ENCODE measurements around the gene GFM1. TPM values are rescaled to one million over a fixed set of nuclear protein-coding genes. Genes with fewer than 3 reads are reported as not detected.

The GFM1 gene
- total and polyA plus RNA-seq, 2 of the 13 experiments (the other 11 are each of a cell fraction or from before 2014, with no cell fraction given), result 10.5 to 59.0 TPM

DNA sequence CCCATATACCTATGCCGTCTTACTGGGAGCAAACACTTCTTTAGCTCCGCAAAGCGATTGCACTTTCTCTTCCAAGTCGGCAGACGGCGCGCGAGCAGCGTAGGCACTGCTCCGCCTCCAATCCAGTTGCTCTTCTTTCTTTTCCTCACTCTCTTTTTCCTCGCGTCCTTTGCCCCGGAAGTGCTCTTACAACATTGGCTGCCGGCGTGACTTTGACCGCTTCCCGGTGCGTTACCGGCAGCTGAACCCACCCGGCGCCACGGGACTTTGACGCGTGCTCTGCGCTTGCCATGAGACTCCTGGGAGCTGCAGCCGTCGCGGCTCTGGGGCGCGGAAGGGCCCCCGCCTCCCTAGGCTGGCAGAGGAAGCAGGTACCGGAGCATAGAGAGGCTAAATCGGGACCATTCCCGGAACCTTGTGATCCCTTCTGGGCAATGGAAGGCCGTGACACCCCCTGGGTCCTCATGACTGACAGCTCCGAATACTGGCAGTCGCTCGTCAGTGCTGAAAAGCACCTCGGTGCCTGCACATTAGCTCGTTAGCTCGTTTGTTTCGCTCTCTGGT is at the start of gene GFM1 (continued):
- TF ChIP-seq RFXANK (CRISPR knock-in tag; IDR thresholded peaks at IDR 0.05) (peak; percentile 66; the same call in 1 of the 2 replicates), HOXD1 (CRISPR knock-in tag; IDR thresholded peaks at IDR 0.05) (0 out of 2 replicates have a peak, but pooled peaks have one; percentile 38), ZNF564 (CRISPR knock-in tag; IDR thresholded peaks at IDR 0.05) (no peak; the same call in 1 of the 2 replicates), ZNF660 (CRISPR knock-in tag; IDR thresholded peaks at IDR 0.05; ENCODE audit: borderline replicate concordance, low read depth) (no peak), NFKB2 (CRISPR knock-in tag; IDR thresholded peaks at IDR 0.05; ENCODE audit: borderline replicate concordance) (peak; percentile 94; the same call in 1 of the 2 replicates), ZSCAN30 (CRISPR knock-in tag; IDR thresholded peaks at IDR 0.05) (no peak; the same call in 1 of the 2 replicates), PCBP1 (IDR thresholded peaks at IDR 0.05; ENCODE audit: borderline replicate concordance, low read depth, low read length) (0 out of 2 replicates have a peak, but pooled peaks have one; percentile 28), ZNF773 (CRISPR knock-in tag; IDR thresholded peaks at IDR 0.05; ENCODE audit: borderline replicate concordance) (no peak), HNRNPLL (IDR thresholded peaks at IDR 0.05; ENCODE audit: low read depth, low read length, poor library complexity, severe bottlenecking) (peak; percentile 78), ZNF468 (CRISPR knock-in tag; IDR thresholded peaks at IDR 0.05) (no peak), HOXA7 (CRISPR knock-in tag; IDR thresholded peaks at IDR 0.05) (no peak), KDM3A (CRISPR knock-in tag; IDR thresholded peaks at IDR 0.05; ENCODE audit: low read depth) (peak; percentile 98)
- TF ChIP-seq, protein P1, sequence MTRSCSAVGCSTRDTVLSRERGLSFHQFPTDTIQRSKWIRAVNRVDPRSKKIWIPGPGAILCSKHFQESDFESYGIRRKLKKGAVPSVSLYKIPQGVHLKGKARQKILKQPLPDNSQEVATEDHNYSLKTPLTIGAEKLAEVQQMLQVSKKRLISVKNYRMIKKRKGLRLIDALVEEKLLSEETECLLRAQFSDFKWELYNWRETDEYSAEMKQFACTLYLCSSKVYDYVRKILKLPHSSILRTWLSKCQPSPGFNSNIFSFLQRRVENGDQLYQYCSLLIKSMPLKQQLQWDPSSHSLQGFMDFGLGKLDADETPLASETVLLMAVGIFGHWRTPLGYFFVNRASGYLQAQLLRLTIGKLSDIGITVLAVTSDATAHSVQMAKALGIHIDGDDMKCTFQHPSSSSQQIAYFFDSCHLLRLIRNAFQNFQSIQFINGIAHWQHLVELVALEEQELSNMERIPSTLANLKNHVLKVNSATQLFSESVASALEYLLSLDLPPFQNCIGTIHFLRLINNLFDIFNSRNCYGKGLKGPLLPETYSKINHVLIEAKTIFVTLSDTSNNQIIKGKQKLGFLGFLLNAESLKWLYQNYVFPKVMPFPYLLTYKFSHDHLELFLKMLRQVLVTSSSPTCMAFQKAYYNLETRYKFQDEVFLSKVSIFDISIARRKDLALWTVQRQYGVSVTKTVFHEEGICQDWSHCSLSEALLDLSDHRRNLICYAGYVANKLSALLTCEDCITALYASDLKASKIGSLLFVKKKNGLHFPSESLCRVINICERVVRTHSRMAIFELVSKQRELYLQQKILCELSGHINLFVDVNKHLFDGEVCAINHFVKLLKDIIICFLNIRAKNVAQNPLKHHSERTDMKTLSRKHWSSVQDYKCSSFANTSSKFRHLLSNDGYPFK (CRISPR knock-in tag; IDR thresholded peaks at IDR 0.05; ENCODE audit: borderline replicate concordance), result peak; percentile 92
- TF ChIP-seq, protein P2, sequence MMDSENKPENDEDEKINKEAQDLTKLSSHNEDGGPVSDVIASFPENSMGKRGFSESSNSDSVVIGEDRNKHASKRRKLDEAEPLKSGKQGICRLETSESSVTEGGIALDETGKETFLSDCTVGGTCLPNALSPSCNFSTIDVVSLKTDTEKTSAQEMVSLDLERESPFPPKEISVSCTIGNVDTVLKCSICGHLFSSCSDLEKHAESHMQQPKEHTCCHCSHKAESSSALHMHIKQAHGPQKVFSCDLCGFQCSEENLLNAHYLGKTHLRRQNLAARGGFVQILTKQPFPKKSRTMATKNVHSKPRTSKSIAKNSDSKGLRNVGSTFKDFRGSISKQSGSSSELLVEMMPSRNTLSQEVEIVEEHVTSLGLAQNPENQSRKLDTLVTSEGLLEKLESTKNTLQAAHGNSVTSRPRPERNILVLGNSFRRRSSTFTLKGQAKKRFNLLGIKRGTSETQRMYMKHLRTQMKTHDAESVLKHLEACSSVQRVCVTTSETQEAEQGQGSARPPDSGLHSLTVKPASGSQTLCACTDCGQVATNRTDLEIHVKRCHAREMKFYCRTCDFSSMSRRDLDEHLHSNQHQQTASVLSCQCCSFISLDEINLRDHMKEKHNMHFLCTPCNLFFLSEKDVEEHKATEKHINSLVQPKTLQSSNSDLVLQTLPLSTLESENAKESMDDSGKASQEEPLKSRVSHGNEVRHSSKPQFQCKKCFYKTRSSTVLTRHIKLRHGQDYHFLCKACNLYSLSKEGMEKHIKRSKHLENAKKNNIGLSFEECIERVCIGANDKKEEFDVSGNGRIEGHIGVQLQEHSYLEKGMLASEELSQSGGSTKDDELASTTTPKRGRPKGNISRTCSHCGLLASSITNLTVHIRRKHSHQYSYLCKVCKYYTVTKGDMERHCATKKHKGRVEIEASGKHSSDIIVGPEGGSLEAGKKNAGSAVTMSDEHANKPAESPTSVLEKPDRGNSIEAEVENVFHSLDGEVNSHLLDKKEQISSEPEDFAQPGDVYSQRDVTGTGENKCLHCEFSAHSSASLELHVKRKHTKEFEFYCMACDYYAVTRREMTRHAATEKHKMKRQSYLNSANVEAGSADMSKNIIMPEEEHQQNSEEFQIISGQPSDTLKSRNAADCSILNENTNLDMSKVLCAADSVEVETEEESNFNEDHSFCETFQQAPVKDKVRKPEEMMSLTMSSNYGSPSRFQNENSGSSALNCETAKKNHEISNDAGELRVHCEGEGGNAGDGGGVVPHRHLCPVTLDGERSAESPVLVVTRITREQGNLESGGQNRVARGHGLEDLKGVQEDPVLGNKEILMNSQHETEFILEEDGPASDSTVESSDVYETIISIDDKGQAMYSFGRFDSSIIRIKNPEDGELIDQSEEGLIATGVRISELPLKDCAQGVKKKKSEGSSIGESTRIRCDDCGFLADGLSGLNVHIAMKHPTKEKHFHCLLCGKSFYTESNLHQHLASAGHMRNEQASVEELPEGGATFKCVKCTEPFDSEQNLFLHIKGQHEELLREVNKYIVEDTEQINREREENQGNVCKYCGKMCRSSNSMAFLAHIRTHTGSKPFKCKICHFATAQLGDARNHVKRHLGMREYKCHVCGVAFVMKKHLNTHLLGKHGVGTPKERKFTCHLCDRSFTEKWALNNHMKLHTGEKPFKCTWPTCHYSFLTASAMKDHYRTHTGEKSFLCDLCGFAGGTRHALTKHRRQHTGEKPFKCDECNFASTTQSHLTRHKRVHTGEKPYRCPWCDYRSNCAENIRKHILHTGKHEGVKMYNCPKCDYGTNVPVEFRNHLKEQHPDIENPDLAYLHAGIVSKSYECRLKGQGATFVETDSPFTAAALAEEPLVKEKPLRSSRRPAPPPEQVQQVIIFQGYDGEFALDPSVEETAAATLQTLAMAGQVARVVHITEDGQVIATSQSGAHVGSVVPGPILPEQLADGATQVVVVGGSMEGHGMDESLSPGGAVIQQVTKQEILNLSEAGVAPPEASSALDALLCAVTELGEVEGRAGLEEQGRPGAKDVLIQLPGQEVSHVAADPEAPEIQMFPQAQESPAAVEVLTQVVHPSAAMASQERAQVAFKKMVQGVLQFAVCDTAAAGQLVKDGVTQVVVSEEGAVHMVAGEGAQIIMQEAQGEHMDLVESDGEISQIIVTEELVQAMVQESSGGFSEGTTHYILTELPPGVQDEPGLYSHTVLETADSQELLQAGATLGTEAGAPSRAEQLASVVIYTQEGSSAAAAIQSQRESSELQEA (CRISPR knock-in tag; IDR thresholded peaks at IDR 0.05; ENCODE audit: not compliant biosample characterization), result peak; percentile 58
- TF ChIP-seq, protein P3, sequence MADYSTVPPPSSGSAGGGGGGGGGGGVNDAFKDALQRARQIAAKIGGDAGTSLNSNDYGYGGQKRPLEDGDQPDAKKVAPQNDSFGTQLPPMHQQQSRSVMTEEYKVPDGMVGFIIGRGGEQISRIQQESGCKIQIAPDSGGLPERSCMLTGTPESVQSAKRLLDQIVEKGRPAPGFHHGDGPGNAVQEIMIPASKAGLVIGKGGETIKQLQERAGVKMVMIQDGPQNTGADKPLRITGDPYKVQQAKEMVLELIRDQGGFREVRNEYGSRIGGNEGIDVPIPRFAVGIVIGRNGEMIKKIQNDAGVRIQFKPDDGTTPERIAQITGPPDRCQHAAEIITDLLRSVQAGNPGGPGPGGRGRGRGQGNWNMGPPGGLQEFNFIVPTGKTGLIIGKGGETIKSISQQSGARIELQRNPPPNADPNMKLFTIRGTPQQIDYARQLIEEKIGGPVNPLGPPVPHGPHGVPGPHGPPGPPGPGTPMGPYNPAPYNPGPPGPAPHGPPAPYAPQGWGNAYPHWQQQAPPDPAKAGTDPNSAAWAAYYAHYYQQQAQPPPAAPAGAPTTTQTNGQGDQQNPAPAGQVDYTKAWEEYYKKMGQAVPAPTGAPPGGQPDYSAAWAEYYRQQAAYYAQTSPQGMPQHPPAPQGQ (CRISPR knock-in tag; IDR thresholded peaks at IDR 0.05; ENCODE audit: borderline replicate concordance), result no peak
